Measurements from ENCODE around the gene DGUOK.
"Not testable (repeated sequence)": the region's sequence is repeated elsewhere in the genome, so short reads cannot be mapped to it uniquely, and the experiment has no call there.

DGUOK gene

GRCh38 chr2:73902284-73902683 lies 24.4 kb upstream of the DGUOK start:
- no peak for DNase-seq

- DNase-seq: no peak
Observed at GRCh38 chr2:73903313-73903712, 23.4 kb upstream of the DGUOK start.

GRCh38 chr2:73903949-73904613 lies 22.6 kb upstream of the DGUOK start:
- not testable (repeated sequence) for DNase-seq

GRCh38 chr2:73904952-73905351 lies 21.7 kb upstream of the DGUOK start:
- no peak for DNase-seq

GRCh38 chr2:73906847-73907505 lies 19.7 kb upstream of the DGUOK start:
- DNase-seq: no peak

- peak; percentile 68 for DNase-seq
Observed at GRCh38 chr2:73907840-73908452, 18.7 kb upstream of the DGUOK start.

GRCh38 chr2:73908689-73909652 lies 17.7 kb upstream of the DGUOK start:
- no peak for DNase-seq

GRCh38 chr2:73910873-73911547 lies 15.7 kb upstream of the DGUOK start:
- no peak for DNase-seq

GRCh38 chr2:73911548-73912208 lies 15.0 kb upstream of the DGUOK start:
- DNase-seq: no peak

GRCh38 chr2:73913414-73914054 lies 13.1 kb upstream of the DGUOK start:
- DNase-seq: no peak

- no peak for DNase-seq
Observed at GRCh38 chr2:73914667-73915066, 12.0 kb upstream of the DGUOK start.

GRCh38 chr2:73915437-73915993 lies 11.2 kb upstream of the DGUOK start:
- no peak for DNase-seq

- DNase-seq: no peak
Observed at GRCh38 chr2:73916666-73917065, 10.0 kb upstream of the DGUOK start.

- DNase-seq: no peak
Observed at GRCh38 chr2:73917296-73917695, 9.4 kb upstream of the DGUOK start.

GRCh38 chr2:73917696-73918207 lies 8.9 kb upstream of the DGUOK start:
- no peak for DNase-seq

- no peak for DNase-seq
Observed at GRCh38 chr2:73918856-73919255, 7.8 kb upstream of the DGUOK start.

GRCh38 chr2:73919596-73920228 lies 7.0 kb upstream of the DGUOK start:
- no peak for DNase-seq

GRCh38 chr2:73920577-73921545 lies 5.8 kb upstream of the DGUOK start:
- peak; percentile 34 for DNase-seq

- no peak for DNase-seq
Observed at GRCh38 chr2:73921581-73921980, 5.1 kb upstream of the DGUOK start.

Data from CD4-positive, alpha-beta T cell treated with Interleukin-10 for 1 hour (primary cell).